Suppressor macrophage treated with lipopolysaccharide for 1 hour (primary cell): ENCODE data around the gene YPEL2.
"Not testable (repeated sequence)": the region's sequence is repeated elsewhere in the genome, so short reads cannot be mapped to it uniquely, and the experiment has no call there.

ENCODE experiments used
- DNase-seq, 3 donors: peaks; one replicate each; pipeline ENCODE4 v3.0.0-alpha.2; 2020 to 2022

The YPEL2 gene

GRCh38 chr17:59409336-59410048 lies 78.0 kb downstream of the YPEL2 start:
- no peak for DNase-seq

GRCh38 chr17:59410049-59410437 lies 78.6 kb downstream of the YPEL2 start:
- no peak for DNase-seq

GRCh38 chr17:59412431-59412830 lies 81.0 kb downstream of the YPEL2 start:
- DNase-seq: not testable (repeated sequence)

- no peak for DNase-seq
These were observed 81.7 kb downstream of the YPEL2 start for GRCh38 chr17:59413014-59413766.

- DNase-seq: peak in 2 of 3 donors; percentile 36 to 39
These were observed 83.9 kb downstream of the YPEL2 start for GRCh38 chr17:59415397-59415796.

- DNase-seq: no peak
These were observed 84.7 kb downstream of the YPEL2 start for GRCh38 chr17:59416184-59416583.

- no peak for DNase-seq
These were observed 86.0 kb downstream of the YPEL2 start for GRCh38 chr17:59417452-59417851.

GRCh38 chr17:59418732-59419166 lies 87.3 kb downstream of the YPEL2 start:
- DNase-seq: no peak

- DNase-seq: no peak
These were observed 89.4 kb downstream of the YPEL2 start for GRCh38 chr17:59420901-59421300.

- no peak for DNase-seq
These were observed 90.3 kb downstream of the YPEL2 start for GRCh38 chr17:59421722-59422121.

- DNase-seq: peak; percentile 65 to 75 (median 66)
These were observed 91.8 kb downstream of the YPEL2 start for GRCh38 chr17:59423137-59423724.

- DNase-seq: no peak
These were observed 92.4 kb downstream of the YPEL2 start for GRCh38 chr17:59423903-59424302.

GRCh38 chr17:59424331-59424730 lies 92.9 kb downstream of the YPEL2 start:
- no peak for DNase-seq

- DNase-seq: peak; percentile 41 to 61 (median 57)
These were observed 93.9 kb downstream of the YPEL2 start for GRCh38 chr17:59425085-59425931.

GRCh38 chr17:59426031-59426430 lies 94.6 kb downstream of the YPEL2 start:
- no peak for DNase-seq

GRCh38 chr17:59427425-59427921 lies 96.0 kb downstream of the YPEL2 start:
- peak; percentile 91 to 99 (median 96) for DNase-seq

GRCh38 chr17:59427996-59428395 lies 96.5 kb downstream of the YPEL2 start:
- peak; percentile 68 to 80 (median 79) for DNase-seq

- peak in 1 of 3 donors; percentile 17 for DNase-seq
These were observed 97.5 kb downstream of the YPEL2 start for GRCh38 chr17:59428916-59429485.

GRCh38 chr17:59431601-59432000 lies 100.1 kb downstream of the YPEL2 start:
- peak; percentile 81 to 92 (median 87) for DNase-seq

- no peak for DNase-seq
These were observed 101.2 kb downstream of the YPEL2 start for GRCh38 chr17:59432657-59433056.

- peak; percentile 39 to 56 (median 40) for DNase-seq
These were observed 102.1 kb downstream of the YPEL2 start for GRCh38 chr17:59433586-59433985.

GRCh38 chr17:59434429-59434828 lies 103.0 kb downstream of the YPEL2 start:
- DNase-seq: no peak
